OCI-LY7 (cell line): ENCODE measurements around the gene MAPK14. TPM values are rescaled to one million over a fixed set of nuclear protein-coding genes. Genes with fewer than 3 reads are reported as not detected.

Experiments
- BruUV-seq: library from RNA; stranded (reverse); fragments of 400-500 nt; replicated peaks from 2 replicates; lab custom pipeline; 2021; lab: Mats Ljungman, UMichigan
- CTCF ChIA-PET: fragments of 300-600 bp; sonication (Branson Sonifier 250); formaldehyde crosslinking; loops from one replicate; lab custom pipeline; 2022; ENCODE audit warnings: antibody characterized with exemption; ENCODE audit not compliant: unreplicated experiment; lab: Charles Lee
- POLR2A ChIA-PET: fragments of 300-600 bp; sonication (Branson Sonifier 250); formaldehyde crosslinking; loops from one replicate; lab custom pipeline; 2022; ENCODE audit warnings: antibody characterized with exemption; lab: Charles Lee
- DNase-seq: peaks from one replicate; pipeline ENCODE4 v3.0.0-alpha.2; 2015; ENCODE audit warnings: low spot score
- H2AFZ ChIP-seq: fragments of 200-600 bp; sonication (generic), shearing (Covaris generic); 2 replicates; pipeline ENCODE4 v1.6.1; 2014; ENCODE audit warnings: mild to moderate bottlenecking, antibody characterized with exemption, low read length, moderate library complexity
- H3K27ac ChIP-seq: fragments of 200-600 bp; sonication (generic); 2 replicates; pipeline ENCODE4 v1.5.1; 2014; ENCODE audit warnings: mixed run types, low read depth, mild to moderate bottlenecking, moderate library complexity, low read length, inconsistent platforms; ENCODE audit not compliant: poor library complexity, severe bottlenecking
- H3K36me3 ChIP-seq: fragments of 200-600 bp; sonication (generic); 2 replicates; pipeline ENCODE4 v1.6.1; 2014; ENCODE audit warnings: mild to moderate bottlenecking, antibody characterized with exemption, low read length, moderate library complexity, mixed read lengths; ENCODE audit not compliant: insufficient read depth
- H3K4me1 ChIP-seq: fragments of 200-600 bp; sonication (generic); 2 replicates; pipeline ENCODE4 v1.5.1; 2014; ENCODE audit warnings: mild to moderate bottlenecking, low read length; ENCODE audit not compliant: insufficient read depth, poor library complexity, severe bottlenecking
- H3K4me2 ChIP-seq: fragments of 200-600 bp; sonication (generic); 2 replicates; pipeline ENCODE4 v1.6.1; 2014; ENCODE audit warnings: mild to moderate bottlenecking, low read length
- H3K4me3 ChIP-seq: fragments of 200-600 bp; sonication (generic); 2 replicates; pipeline ENCODE4 v1.5.1; 2014; ENCODE audit warnings: mild to moderate bottlenecking, low read depth, low read length; ENCODE audit not compliant: poor library complexity, severe bottlenecking
- H3K79me2 ChIP-seq: fragments of 200-600 bp; sonication (generic); 2 replicates; pipeline ENCODE4 v1.6.1; 2016; ENCODE audit warnings: low read depth, mild to moderate bottlenecking, low read length, moderate library complexity, mixed read lengths; ENCODE audit not compliant: insufficient read depth
- H3K9me2 ChIP-seq: fragments of 200-600 bp; sonication (generic); 2 replicates; pipeline ENCODE4 v1.6.1; 2016; ENCODE audit warnings: mild to moderate bottlenecking, low read length, mixed read lengths; ENCODE audit not compliant: insufficient read depth
- H3K9me3 ChIP-seq: fragments of 200-600 bp; sonication (generic); 2 replicates; pipeline ENCODE4 v1.6.1; 2014; ENCODE audit warnings: mild to moderate bottlenecking, mixed run types, low read length, mixed read lengths
- H4K20me1 ChIP-seq: fragments of 200-600 bp; sonication (generic); 2 replicates; pipeline ENCODE4 v1.6.1; 2014; ENCODE audit warnings: mild to moderate bottlenecking, antibody characterized with exemption, low read length, moderate library complexity, mixed read lengths; ENCODE audit not compliant: insufficient read depth
- CTCF ChIP-seq: fragments of 200-600 bp; sonication (generic); conservative IDR thresholded peaks from 2 replicates; pipeline ENCODE4 v1.5.1; 2014; ENCODE audit warnings: mild to moderate bottlenecking, antibody characterized with exemption, low read length, moderate library complexity, mixed read lengths
- EZH2phosphoT487 ChIP-seq: fragments of 200-600 bp; sonication (generic); IDR thresholded peaks from 2 replicates; pipeline ENCODE4 v1.6.1; 2018; ENCODE audit warnings: low read depth, borderline replicate concordance, mild to moderate bottlenecking, mixed run types, antibody characterized with exemption, low read length, moderate library complexity, mixed read lengths
- intact Hi-C: fragments of 100-400 bp; cut with micrococcal nuclease; formaldehyde crosslinking; loops from one replicate; pipeline ENCODE4 v1.10.0; 2022; ENCODE audit not compliant: unreplicated experiment
- total RNA-seq, 2 experiments: library from RNA; depleted of rRNA in 1 of 2; stranded (reverse); fragments of >200 nt in 1 of 2; shearing (Covaris generic) in 1 of 2; gene quantifications; 2 replicates each; pipeline ENCODE4 v1.2.3, GENCODE V29; 2014 to 2022

The MAPK14 gene
- total RNA-seq, 2 experiments from 2014 or later = 38.7 to 43.1 TPM

- TF ChIP-seq EZH2phosphoT487 (no peak), CTCF (no peak)
- intact Hi-C loops = no loop called here
- Histone ChIP-seq H3K9me2 (no peaks in the 10 kb centered on the region), H3K4me3 (no peak overlapping the region), H4K20me1 (no peaks in the 10 kb centered on the region), H2AFZ (no peak overlapping the region), H3K9me3 (peaks cover 9% of the 10 kb centered on the region; the same call in 1 of the 2 replicates), H3K79me2 (no peaks in the 10 kb centered on the region), H3K36me3 (no peaks in the 10 kb centered on the region), H3K27ac (no peak overlapping the region), H3K4me1 (no peaks in the 10 kb centered on the region), H3K4me2 (no peak overlapping the region)
- ChIA-PET POLR2A (interaction anchor here (0.6 kb wide), 1 partner anchor 933 kb away, joined by 6 read pairs; no protein-coding TSS in a partner anchor), CTCF (no interaction called here)
- no peak for DNase-seq
- BruUV-seq = no TSS peak
These were observed 126.7 kb downstream of the MAPK14 start for GRCh38 chr6:36154286-36154685.

GRCh38 chr6:36155662-36156061 lies 128.1 kb downstream of the MAPK14 start:
- no peaks in the 10 kb centered on the region for H3K9me2 ChIP-seq
- H3K4me3 ChIP-seq = no peak overlapping the region
- no peaks in the 10 kb centered on the region for H3K79me2 ChIP-seq
- no peak for TF ChIP-seq CTCF
- no peak for TF ChIP-seq EZH2phosphoT487
- no peak for DNase-seq
- no peak overlapping the region for H3K27ac ChIP-seq
- POLR2A ChIA-PET = interaction anchor here (0.6 to 0.7 kb wide), 2 partner anchors 15 to 1125 kb away, joined by 3 read pairs; no protein-coding TSS in a partner anchor
- CTCF ChIA-PET = interaction anchor here (0.6 kb wide), 1 partner anchor 349 kb away, joined by 4 read pairs; no protein-coding TSS in a partner anchor
- H3K36me3 ChIP-seq = no peaks in the 10 kb centered on the region
- no peak overlapping the region for H3K4me2 ChIP-seq
- no peak overlapping the region for H2AFZ ChIP-seq
- peaks cover 9% of the 10 kb centered on the region; the same call in 1 of the 2 replicates for H3K9me3 ChIP-seq
- BruUV-seq = no TSS peak
- no peaks in the 10 kb centered on the region for H4K20me1 ChIP-seq
- no peaks in the 10 kb centered on the region for H3K4me1 ChIP-seq
- intact Hi-C loops = no loop called here

GRCh38 chr6:36160147-36160760 lies 132.6 kb downstream of the MAPK14 start:
- no peak for TF ChIP-seq CTCF
- no peak for TF ChIP-seq EZH2phosphoT487
- no peaks in the 10 kb centered on the region for H3K36me3 ChIP-seq
- no peak for DNase-seq
- H3K79me2 ChIP-seq = no peaks in the 10 kb centered on the region
- H2AFZ ChIP-seq = no peak overlapping the region
- POLR2A ChIA-PET = no interaction called here
- BruUV-seq = no TSS peak
- no peak overlapping the region for H3K4me2 ChIP-seq
- H3K4me1 ChIP-seq = no peaks in the 10 kb centered on the region
- H4K20me1 ChIP-seq = no peaks in the 10 kb centered on the region
- CTCF ChIA-PET = no interaction called here
- no peak overlapping the region for H3K4me3 ChIP-seq
- no peak overlapping the region for H3K27ac ChIP-seq
- intact Hi-C loops = no loop called here
- H3K9me2 ChIP-seq = no peaks in the 10 kb centered on the region
- H3K9me3 ChIP-seq = peaks cover 9% of the 10 kb centered on the region; the same call in 1 of the 2 replicates
